ENCODE results near the gene HTR4.

GRCh38 chr5:148653291-148653835 is 964 bp downstream of the HTR4 start:
- no peak for TF ChIP-seq EP300 (IDR thresholded peaks at IDR 0.05)
- TF ChIP-seq CTCF (IDR thresholded peaks at IDR 0.05), result no peak
- TF ChIP-seq POLR2A (IDR thresholded peaks at IDR 0.05), result no peak
- TF ChIP-seq POLR2AphosphoS5 (IDR thresholded peaks at IDR 0.05), result no peak
